Stimulated activated CD8-positive, alpha-beta memory T cell treated with anti-CD3 and anti-CD28 coated beads, Interleukin-15, amount 100 ng/mL, for 4 hours (primary cell): Measurements from ENCODE around the gene CD200R1.

Experiments
- DNase-seq, 2 donors: peaks; one replicate each; pipeline ENCODE4 v3.0.0-alpha.2; 2020; ENCODE audit warnings: low read depth in 2 of 2

CD200R1 gene

DNA sequence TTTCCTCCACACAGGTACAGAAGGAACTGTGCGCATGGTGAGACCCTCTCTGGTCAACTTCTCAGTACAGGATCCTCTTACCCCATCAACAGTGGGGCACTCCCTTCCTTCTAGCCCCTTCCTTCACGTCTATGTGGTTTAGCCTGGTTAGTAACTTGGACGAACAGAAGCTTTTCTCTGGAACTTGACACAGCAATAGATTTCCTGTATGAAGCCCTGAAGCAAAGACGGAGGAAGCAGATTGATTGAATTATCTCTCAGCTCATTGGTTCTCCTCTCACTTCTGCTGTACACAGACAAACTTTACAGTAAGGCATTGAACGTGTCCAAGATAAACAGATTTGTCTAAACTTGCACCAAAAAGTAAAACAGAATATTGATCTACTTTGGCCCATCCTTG, at the start of gene CD200R1:
Gene CD200R1 (minus strand): TSS at position 210 of the 400 bp plus-strand sequence. CDS start 246 bp downstream, outside the sequence.
- DNase-seq, result peak in 1 of 2 donors; percentile 6

DNA sequence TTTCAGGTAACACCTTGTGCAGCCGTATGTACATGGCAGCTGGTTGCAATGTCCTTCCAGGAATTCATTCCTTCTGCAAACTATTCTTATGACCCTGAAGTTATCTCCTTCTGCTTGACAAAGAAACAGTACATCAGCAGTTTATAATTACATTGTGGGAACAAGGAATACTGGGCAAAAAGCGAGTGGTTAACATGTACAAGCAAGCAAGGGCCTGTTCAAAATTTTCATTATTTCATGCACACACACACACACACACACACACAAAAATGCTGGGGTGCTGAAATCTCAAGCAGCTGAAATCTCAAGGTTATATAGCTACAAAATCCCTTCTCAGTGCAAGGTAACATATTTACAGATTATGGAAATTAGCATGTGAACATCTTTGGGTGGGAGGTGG, 46.6 kb upstream of the CD200R1 start:
- DNase-seq, result no peak

GRCh38 chr3:113019182-113020137, 44.6 kb upstream of the CD200R1 start:
- peak; percentile 83 to 84 for DNase-seq

DNA sequence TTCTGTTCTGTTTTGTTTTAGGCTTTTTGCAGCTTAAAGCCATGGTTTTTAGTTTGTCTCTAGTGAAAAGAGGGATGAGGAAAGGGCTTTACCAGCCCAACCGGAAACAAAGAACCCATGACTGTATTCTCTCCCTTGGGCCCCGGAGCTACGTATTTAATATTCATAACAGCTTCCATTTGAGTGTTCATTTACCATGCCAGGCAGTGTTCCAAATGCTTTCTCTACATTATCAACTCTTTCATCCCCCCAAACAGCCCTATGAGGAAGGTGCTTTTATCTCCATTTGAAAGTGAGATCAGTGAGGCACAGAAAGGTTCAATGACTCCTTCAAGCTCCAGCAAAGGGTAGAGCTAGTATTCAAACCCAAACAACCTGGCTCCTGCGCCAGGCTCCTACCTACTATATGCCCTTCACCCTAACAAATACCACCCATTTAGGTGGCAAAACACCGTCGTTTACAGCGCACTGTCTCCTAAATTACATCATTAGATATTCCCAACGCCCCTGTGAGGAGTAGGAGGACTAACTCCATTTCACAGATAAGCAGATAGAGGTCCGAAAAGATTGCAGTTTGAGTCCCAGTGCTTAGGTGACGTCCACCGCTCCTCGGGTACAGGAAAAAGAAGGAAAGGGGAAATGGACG, 43.8 kb upstream of the CD200R1 start:
- DNase-seq, result no peak

GRCh38 chr3:113013593-113013992, 38.7 kb upstream of the CD200R1 start:
- DNase-seq, result no peak

DNA sequence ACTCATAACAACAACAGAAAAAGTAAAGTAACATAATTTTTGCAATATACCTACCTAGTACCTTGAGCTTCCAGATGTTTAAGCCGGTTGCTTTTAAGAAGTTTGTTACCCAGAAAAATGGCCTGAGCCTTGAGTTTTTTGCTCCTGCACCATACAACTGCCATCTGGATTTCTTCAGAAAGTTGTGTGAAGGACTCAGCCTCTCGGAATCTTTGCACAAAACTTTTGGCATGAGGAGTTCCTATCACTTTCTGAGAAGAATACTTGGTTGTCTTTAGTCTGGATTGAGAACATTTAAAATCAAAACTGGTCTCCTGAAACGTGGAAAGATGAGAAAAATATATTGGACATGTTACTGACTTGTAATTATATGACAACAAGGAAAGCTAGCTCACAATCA, 33.2 kb upstream of the CD200R1 start:
- no peak for DNase-seq

DNA sequence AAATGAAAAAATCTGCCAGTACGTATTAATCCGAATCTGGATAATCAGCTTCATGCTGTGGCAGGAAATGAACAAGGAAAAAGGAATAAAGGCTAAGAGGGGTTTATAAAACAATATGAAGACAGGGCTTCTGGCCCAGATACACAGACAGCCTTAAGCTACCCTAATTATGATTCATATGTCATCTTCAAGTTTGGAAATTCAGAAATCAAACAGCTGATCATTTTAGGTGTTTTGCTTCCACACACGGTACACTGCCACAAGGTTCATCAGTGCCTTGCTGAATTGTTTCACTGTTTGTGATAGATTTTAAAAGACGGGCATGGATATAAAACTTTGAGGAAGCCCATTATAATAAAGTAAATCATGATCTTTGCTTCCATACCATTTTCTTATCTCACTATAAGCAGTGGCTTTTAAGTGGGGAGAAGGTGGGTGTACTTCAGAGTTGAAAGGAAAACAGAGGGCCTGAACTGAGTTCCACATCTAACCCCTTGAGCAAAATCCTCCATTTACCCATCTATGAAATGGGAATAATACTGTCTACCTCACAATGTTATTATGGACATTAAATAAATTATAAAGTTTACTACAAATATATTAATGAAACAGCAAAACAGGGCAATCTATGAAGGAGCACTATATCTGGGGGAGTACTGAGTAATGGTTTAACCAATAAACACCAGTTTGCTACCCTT, 31.6 kb upstream of the CD200R1 start:
- no peak for DNase-seq

- no peak for DNase-seq
Observed at GRCh38 chr3:113005611-113006010, 30.7 kb upstream of the CD200R1 start.

GRCh38 chr3:113002679-113003078, 27.8 kb upstream of the CD200R1 start:
- no peak for DNase-seq

- DNase-seq, result no peak
Observed at GRCh38 chr3:113002037-113002436, 27.1 kb upstream of the CD200R1 start.

- DNase-seq, result no peak
Observed at GRCh38 chr3:113000691-113001090, 25.8 kb upstream of the CD200R1 start.

DNA sequence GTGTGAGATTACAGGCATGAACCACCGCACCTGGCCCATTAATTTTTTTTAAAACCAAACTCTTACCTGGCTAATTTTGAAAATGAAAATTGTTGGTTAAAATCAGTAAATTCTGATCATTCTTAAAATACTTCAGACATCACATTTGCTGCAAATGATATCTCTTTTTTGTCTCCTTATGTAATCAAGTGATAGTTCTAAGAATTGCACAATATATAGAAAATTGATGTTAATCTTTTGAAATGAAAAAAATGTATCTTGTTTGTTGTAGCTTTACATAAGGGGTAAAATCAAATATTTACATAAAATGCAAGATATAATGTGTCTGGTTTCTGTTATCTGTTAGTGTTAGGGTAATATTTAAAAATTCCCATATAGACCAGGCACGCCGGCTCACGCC, 20.9 kb upstream of the CD200R1 start:
- no peak for DNase-seq

GRCh38 chr3:112990672-112991602, 16.0 kb upstream of the CD200R1 start, which contains the start of gene GTPBP8:
Gene GTPBP8 (plus strand): TSS chr3:112990984. CDS start chr3:112991000, 16 bp downstream.
- peak; percentile 66 to 78 for DNase-seq

GRCh38 chr3:112987710-112988334, 12.9 kb upstream of the CD200R1 start:
- DNase-seq, result no peak

GRCh38 chr3:112984485-112984884, 9.6 kb upstream of the CD200R1 start:
- no peak for DNase-seq

DNA sequence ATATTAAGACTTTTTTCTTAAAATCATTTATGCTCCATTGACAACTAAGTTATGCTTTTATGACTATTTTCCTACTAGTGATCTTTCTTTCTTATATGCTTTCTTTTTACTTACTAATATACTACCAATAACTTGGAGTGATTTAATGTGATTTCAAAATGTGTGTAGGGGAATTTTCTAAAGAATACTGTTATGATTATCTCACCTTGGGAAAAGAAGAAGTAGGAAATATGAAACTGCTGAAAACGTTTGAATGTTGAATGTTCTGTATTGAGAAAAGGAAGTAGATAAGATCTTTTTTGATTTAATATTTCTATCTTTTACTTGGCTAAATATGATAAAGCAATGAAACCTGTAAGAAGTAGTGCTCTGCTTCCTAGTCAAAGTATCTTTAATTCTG, 7.8 kb upstream of the CD200R1 start:
- no peak for DNase-seq

GRCh38 chr3:112980080-112980479, 5.2 kb upstream of the CD200R1 start:
- no peak for DNase-seq

GRCh38 chr3:112979244-112979832, 4.4 kb upstream of the CD200R1 start:
- DNase-seq, result no peak

GRCh38 chr3:112976953-112977352, 2.0 kb upstream of the CD200R1 start:
- no peak for DNase-seq

DNA sequence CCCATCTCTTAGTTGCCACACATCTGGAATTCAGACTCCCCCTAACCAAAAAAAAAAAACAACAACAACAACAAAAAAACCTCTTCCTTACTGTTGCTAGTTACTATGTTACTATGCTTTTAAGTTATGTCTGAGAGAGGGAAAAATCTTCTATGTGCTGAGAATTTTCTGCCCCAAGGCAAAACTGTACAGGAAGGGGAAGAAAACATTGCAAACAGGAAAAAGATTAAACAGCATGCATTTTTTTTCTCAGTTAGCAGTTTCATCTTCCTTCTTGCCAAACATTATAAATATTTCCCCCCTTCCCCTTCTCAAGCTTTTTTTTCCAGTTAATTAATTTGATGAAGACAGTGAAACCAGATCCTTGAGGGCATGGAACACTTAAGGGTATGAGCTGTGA, 1.1 kb upstream of the CD200R1 start:
- no peak for DNase-seq
